Activated CD8-positive, alpha-beta T cell treated with anti-CD3 and anti-CD28 coated beads for 36 hours (primary cell): ENCODE results near the gene RGL4. TPM values are rescaled to one million over a fixed set of nuclear protein-coding genes. Genes with fewer than 3 reads are reported as not detected.

Experiments
- ATAC-seq: fragments of 200-7000 bp; cut with Tn5 transposase; one replicate; pipeline ENCODE4 v1.10.0; 2021; ENCODE audit warnings: mild to moderate bottlenecking, moderate library complexity
- CTCF ChIA-PET: fragments of 350-600 bp; sonication (Branson Sonifier 250); formaldehyde crosslinking; loops from one replicate; lab custom pipeline; 2021; ENCODE audit warnings: antibody characterized with exemption; lab: Charles Lee
- POLR2A ChIA-PET: fragments of 350-600 bp; sonication (Branson Sonifier 250); formaldehyde crosslinking; loops from one replicate; lab custom pipeline; 2021; ENCODE audit warnings: antibody characterized with exemption; lab: Charles Lee
- DNase-seq: peaks from one replicate; pipeline ENCODE4 v3.0.0-alpha.2; 2020
- H3K27ac Mint-ChIP-seq: one replicate; pipeline ENCODE4 v1.8.0; 2021; ENCODE audit warnings: mild to moderate bottlenecking, mixed read lengths
- H3K27me3 Mint-ChIP-seq: one replicate; pipeline ENCODE4 v1.8.0; 2021; ENCODE audit warnings: mixed read lengths
- H3K36me3 Mint-ChIP-seq: one replicate; pipeline ENCODE4 v1.8.0; 2021; ENCODE audit warnings: low read depth, mixed read lengths
- H3K4me1 Mint-ChIP-seq: one replicate; pipeline ENCODE4 v1.8.0; 2021; ENCODE audit warnings: low read depth, mixed read lengths
- H3K4me3 Mint-ChIP-seq: one replicate; pipeline ENCODE4 v1.8.0; 2021; ENCODE audit warnings: mild to moderate bottlenecking, moderate library complexity, mixed read lengths
- H3K9me3 Mint-ChIP-seq: one replicate; pipeline ENCODE4 v1.8.0; 2021; ENCODE audit warnings: mixed read lengths
- intact Hi-C: fragments of 100-400 bp; cut with micrococcal nuclease; formaldehyde crosslinking; loops from one replicate; pipeline ENCODE4 v1.10.0; 2022
- total RNA-seq, 2 experiments: library from RNA; stranded (reverse); gene quantifications; one replicate each; pipeline ENCODE4 v1.2.3, GENCODE V29; 2021
- TF ChIP-seq, protein P1 (sequence below): fragments of 200-600 bp; IDR thresholded peaks from one replicate; pipeline ENCODE4 v1.8.0; 2022; ENCODE audit warnings: antibody characterized with exemption, mild to moderate bottlenecking

The RGL4 gene
- total RNA-seq, 2 experiments from 2014 or later: 11.9 to 16.7 TPM

GRCh38 chr22:23688121-23688520 lies 2.7 kb upstream of the RGL4 start:
- CTCF ChIA-PET: no interaction called here
- no peaks in the 10 kb centered on the region for H3K4me1 Mint-ChIP-seq
- intact Hi-C loops: no loop called here

GRCh38 chr22:23688571-23688970 lies 2.2 kb upstream of the RGL4 start:
- DNase-seq: no peak
- no peaks in the 10 kb centered on the region for H3K27me3 Mint-ChIP-seq

More at GRCh38 chr22:23688121-23688520, 2.7 kb upstream of the RGL4 start:
- POLR2A ChIA-PET: no interaction called here
- Mint-ChIP-seq H3K36me3 (peaks cover 7% of the 10 kb centered on the region), H3K27ac (no peak overlapping the region), H3K9me3 (no peaks in the 10 kb centered on the region), H3K4me3 (no peak overlapping the region), H3K27me3 (no peaks in the 10 kb centered on the region)
- no peak for ATAC-seq
- DNase-seq: no peak
- TF ChIP-seq, protein P1, sequence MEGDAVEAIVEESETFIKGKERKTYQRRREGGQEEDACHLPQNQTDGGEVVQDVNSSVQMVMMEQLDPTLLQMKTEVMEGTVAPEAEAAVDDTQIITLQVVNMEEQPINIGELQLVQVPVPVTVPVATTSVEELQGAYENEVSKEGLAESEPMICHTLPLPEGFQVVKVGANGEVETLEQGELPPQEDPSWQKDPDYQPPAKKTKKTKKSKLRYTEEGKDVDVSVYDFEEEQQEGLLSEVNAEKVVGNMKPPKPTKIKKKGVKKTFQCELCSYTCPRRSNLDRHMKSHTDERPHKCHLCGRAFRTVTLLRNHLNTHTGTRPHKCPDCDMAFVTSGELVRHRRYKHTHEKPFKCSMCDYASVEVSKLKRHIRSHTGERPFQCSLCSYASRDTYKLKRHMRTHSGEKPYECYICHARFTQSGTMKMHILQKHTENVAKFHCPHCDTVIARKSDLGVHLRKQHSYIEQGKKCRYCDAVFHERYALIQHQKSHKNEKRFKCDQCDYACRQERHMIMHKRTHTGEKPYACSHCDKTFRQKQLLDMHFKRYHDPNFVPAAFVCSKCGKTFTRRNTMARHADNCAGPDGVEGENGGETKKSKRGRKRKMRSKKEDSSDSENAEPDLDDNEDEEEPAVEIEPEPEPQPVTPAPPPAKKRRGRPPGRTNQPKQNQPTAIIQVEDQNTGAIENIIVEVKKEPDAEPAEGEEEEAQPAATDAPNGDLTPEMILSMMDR: no peak

GRCh38 chr22:23689414-23689813 lies 1.4 kb upstream of the RGL4 start:
- Mint-ChIP-seq H3K27me3 (no peaks in the 10 kb centered on the region), H3K4me3 (no peak overlapping the region), H3K4me1 (no peaks in the 10 kb centered on the region), H3K27ac (no peak overlapping the region), H3K9me3 (no peaks in the 10 kb centered on the region), H3K36me3 (peaks cover 16% of the 10 kb centered on the region)
- CTCF ChIA-PET: no interaction called here
- intact Hi-C loops: no loop called here
- ATAC-seq (no peak), DNase-seq (no peak)
- TF ChIP-seq, protein P1: no peak
- POLR2A ChIA-PET: no interaction called here

More at GRCh38 chr22:23688571-23688970, 2.2 kb upstream of the RGL4 start:
- CTCF ChIA-PET: no interaction called here
- TF ChIP-seq, protein P1: no peak
- intact Hi-C loops: no loop called here
- no peak for ATAC-seq
- POLR2A ChIA-PET: no interaction called here
- no peak overlapping the region for H3K4me3 Mint-ChIP-seq
- peaks cover 10% of the 10 kb centered on the region for H3K36me3 Mint-ChIP-seq
- no peaks in the 10 kb centered on the region for H3K4me1 Mint-ChIP-seq
- H3K9me3 Mint-ChIP-seq: no peaks in the 10 kb centered on the region
- H3K27ac Mint-ChIP-seq: no peak overlapping the region

DNA sequence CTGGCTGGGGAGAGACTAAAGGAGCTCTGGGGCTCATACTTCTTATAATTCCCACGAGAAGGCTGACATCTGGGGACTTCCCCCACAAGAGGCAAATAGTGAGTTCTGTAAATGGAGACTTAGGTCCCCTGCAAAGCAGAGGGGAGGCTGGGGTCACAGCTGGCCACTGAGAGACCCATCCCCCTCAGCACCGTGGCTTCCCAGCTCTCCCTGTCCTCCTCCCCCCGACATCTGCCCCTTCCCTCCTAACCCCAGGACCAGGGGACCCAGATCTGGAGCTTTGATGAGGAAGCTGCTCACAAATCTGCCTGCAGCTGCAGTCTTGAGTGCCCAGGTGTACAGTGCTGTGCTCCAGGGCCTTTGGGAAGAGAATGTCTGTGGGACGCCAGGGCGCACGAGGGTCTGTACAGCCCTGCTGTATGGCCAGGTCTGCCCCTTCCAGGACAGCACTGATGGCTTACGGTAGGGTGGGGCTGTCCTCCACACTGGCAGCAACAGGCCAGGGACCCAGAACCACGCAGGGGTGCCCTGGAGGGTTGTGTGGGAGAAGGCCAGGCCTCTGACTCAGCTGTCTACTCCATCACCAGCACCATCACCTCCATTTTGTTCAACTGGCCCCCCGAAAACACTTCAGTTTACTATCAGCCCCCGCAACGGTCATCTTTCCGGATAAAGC lies 1.1 kb downstream of the RGL4 start:
- no peak for ATAC-seq
- TF ChIP-seq, protein P1: no peak
- H3K4me3 Mint-ChIP-seq: no peak overlapping the region
- intact Hi-C loops: loop anchor here (10.0 kb wide), 1 partner anchor 383 kb away; no protein-coding TSS in a partner anchor
- no peak for DNase-seq
- no peaks in the 10 kb centered on the region for H3K9me3 Mint-ChIP-seq
- POLR2A ChIA-PET: interaction anchor here (0.7 to 1.4 kb wide), 2 partner anchors 14 to 34 kb away, joined by 3 read pairs; no protein-coding TSS in a partner anchor
- H3K36me3 Mint-ChIP-seq: peaks cover 25% of the 10 kb centered on the region
- no peak overlapping the region for H3K27ac Mint-ChIP-seq
- no peaks in the 10 kb centered on the region for H3K27me3 Mint-ChIP-seq
- H3K4me1 Mint-ChIP-seq: peaks cover 21% of the 10 kb centered on the region
- CTCF ChIA-PET: no interaction called here

DNA sequence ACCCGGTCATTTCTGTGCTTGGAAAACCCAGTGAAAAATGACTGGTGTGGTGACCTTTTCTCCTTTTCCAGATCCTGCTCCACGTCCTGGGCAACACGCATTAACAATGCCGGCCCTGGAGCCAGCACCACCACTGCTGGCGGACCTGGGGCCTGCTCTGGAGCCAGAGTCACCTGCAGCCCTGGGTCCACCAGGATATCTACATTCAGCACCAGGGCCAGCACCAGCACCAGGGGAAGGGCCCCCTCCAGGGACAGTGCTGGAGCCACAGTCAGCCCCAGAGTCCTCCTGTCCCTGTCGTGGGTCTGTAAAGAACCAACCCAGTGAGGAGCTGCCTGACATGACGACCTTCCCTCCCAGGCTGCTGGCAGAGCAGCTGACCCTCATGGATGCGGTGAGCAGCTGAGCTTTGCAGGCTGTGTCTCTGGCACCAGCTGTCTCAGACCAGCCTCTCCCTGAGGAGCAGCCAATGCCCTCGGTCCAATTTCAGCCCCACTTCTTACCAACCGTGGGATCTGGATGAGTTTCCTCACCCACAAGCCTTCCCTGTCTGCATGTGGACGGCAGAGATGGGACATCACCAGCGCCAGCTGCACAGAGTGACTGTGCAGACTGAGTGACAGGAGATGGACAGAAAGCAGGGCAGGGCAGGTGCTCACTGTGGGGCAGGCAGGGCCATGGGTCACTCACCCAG lies 1.9 kb downstream of the RGL4 start:
- intact Hi-C loops: loop anchor here (10.0 kb wide), 1 partner anchor 382 kb away; no protein-coding TSS in a partner anchor
- CTCF ChIA-PET: interaction anchor here (1.4 to 1.7 kb wide), 2 partner anchors 78 to 157 kb away, joined by 3 to 5 read pairs; no protein-coding TSS in a partner anchor
- Mint-ChIP-seq H3K4me3 (no peak overlapping the region), H3K27me3 (no peaks in the 10 kb centered on the region), H3K9me3 (no peaks in the 10 kb centered on the region), H3K36me3 (peaks cover 25% of the 10 kb centered on the region), H3K4me1 (peaks cover 28% of the 10 kb centered on the region), H3K27ac (no peak overlapping the region)
- ATAC-seq (no peak), DNase-seq (no peak)
- POLR2A ChIA-PET: interaction anchor here (1.4 kb wide), 1 partner anchor 13 kb away, joined by 3 read pairs; no protein-coding TSS in a partner anchor
- TF ChIP-seq, protein P1: no peak
